ENCODE results near the gene THADA. TPM values are rescaled to one million over a fixed set of nuclear protein-coding genes. Genes with fewer than 3 reads are reported as not detected.
A peak's percentile ranks its signal among the peaks of the same experiment; 100 is the strongest.

The THADA gene
- total RNA-seq, 1 donor from 2014 or later: 51.4 TPM

DNA sequence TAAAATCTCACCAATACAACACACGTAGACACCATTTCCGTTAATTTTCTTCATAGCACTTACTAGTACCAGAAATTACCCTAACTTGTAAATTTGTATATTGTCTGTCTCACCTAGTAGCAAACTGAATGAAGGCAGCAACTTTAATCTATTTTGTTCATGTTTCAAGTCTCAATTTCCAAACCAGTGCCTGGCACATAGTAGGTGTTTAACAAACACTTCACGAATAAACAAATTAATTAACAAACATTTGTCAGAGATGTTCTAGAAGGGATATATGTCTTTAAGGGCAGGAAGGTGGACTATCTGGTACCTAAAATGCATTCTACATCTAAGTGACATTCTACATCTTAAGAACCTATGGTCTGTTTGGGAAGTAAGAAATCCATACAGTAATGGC is 963 bp downstream of the THADA start:
- no peaks in the 10 kb centered on the region for H3K9me3 Mint-ChIP-seq
- no peaks in the 10 kb centered on the region for H3K27me3 Mint-ChIP-seq
- H3K4me3 Mint-ChIP-seq: peak overlapping the region; percentile 97
- CTCF ChIA-PET: no interaction called here
- ATAC-seq (ENCODE audit: low read depth): no peak
- peak overlapping the region; percentile 95 for H3K27ac Mint-ChIP-seq
- POLR2A ChIA-PET: interaction anchor here (1.8 kb wide), 1 partner anchor 802 kb away, joined by 4 read pairs; the partner anchor contains the start of gene HAAO
- H3K4me1 Mint-ChIP-seq: peaks cover 27% of the 10 kb centered on the region
- TF ChIP-seq, protein P1, sequence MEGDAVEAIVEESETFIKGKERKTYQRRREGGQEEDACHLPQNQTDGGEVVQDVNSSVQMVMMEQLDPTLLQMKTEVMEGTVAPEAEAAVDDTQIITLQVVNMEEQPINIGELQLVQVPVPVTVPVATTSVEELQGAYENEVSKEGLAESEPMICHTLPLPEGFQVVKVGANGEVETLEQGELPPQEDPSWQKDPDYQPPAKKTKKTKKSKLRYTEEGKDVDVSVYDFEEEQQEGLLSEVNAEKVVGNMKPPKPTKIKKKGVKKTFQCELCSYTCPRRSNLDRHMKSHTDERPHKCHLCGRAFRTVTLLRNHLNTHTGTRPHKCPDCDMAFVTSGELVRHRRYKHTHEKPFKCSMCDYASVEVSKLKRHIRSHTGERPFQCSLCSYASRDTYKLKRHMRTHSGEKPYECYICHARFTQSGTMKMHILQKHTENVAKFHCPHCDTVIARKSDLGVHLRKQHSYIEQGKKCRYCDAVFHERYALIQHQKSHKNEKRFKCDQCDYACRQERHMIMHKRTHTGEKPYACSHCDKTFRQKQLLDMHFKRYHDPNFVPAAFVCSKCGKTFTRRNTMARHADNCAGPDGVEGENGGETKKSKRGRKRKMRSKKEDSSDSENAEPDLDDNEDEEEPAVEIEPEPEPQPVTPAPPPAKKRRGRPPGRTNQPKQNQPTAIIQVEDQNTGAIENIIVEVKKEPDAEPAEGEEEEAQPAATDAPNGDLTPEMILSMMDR (IDR thresholded peaks at IDR 0.05): no peak
- DNase-seq: no peak
- intact Hi-C loops (cut with micrococcal nuclease): loop anchor here (5.0 kb wide), 2 partner anchors 572 to 767 kb away; partner anchors contain the start of genes CAMKMT, PPM1B and PREPL
- H3K36me3 Mint-ChIP-seq (ENCODE audit: low read depth): peaks cover 33% of the 10 kb centered on the region

DNA sequence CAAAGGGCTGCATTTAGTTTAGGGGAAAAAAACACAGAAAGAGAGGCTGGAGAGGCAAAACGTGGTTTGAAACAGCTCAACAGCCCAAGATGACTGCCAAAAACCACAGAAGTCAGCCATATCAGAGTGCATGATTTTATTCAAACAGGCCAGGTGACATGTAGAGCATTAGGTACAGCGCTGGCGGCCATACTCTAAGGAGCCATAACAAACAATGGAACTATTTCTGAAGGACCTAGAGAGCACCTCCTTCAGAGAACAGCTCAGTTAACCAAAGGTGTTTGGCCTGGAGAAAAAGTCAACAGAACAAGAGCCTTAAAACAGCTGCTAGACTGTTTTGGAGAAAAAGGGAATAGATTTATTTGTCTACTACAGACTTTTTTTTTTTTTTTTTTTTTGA is 2.6 kb downstream of the THADA start:
- ATAC-seq (ENCODE audit: low read depth): no peak
- TF ChIP-seq, protein P1 (IDR thresholded peaks at IDR 0.05): no peak
- intact Hi-C loops (cut with micrococcal nuclease): no loop called here
- Mint-ChIP-seq H3K9me3 (no peaks in the 10 kb centered on the region), H3K4me1 (peaks cover 27% of the 10 kb centered on the region), H3K36me3 (ENCODE audit: low read depth) (peaks cover 41% of the 10 kb centered on the region), H3K27ac (no peak overlapping the region), H3K27me3 (no peaks in the 10 kb centered on the region), H3K4me3 (no peak overlapping the region)
- ChIA-PET CTCF (no interaction called here), POLR2A (interaction anchor here (0.7 to 1.4 kb wide), 2 partner anchors 16 to 179 kb away, joined by 4 read pairs; no protein-coding TSS in a partner anchor)
- DNase-seq: no peak

DNA sequence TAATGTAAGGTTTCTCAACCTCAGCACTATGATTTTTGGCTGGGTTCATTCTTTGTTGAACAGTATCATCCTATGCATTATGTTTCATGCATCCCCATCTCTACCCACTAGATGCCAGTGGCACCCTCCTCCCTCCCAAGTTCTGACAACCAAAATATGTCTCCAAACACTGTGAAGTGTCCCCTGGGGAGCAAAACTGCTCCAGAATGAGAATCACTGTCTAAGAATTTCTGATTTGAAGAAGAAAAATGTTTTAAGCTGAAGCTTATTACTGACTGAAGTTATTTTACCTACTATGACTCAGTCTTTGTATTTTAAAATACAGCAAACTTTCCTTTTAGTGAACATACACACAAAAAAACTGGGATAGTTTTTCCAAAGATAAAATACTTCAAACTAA is 3.4 kb downstream of the THADA start:
- CTCF ChIA-PET: no interaction called here
- Mint-ChIP-seq H3K9me3 (no peaks in the 10 kb centered on the region), H3K27ac (no peak overlapping the region), H3K36me3 (ENCODE audit: low read depth) (peaks cover 48% of the 10 kb centered on the region), H3K4me1 (peaks cover 27% of the 10 kb centered on the region), H3K4me3 (no peak overlapping the region), H3K27me3 (no peaks in the 10 kb centered on the region)
- TF ChIP-seq, protein P1 (IDR thresholded peaks at IDR 0.05): no peak
- DNase-seq (no peak), ATAC-seq (ENCODE audit: low read depth) (no peak)
- intact Hi-C loops (cut with micrococcal nuclease): no loop called here
- POLR2A ChIA-PET: no interaction called here

DNA sequence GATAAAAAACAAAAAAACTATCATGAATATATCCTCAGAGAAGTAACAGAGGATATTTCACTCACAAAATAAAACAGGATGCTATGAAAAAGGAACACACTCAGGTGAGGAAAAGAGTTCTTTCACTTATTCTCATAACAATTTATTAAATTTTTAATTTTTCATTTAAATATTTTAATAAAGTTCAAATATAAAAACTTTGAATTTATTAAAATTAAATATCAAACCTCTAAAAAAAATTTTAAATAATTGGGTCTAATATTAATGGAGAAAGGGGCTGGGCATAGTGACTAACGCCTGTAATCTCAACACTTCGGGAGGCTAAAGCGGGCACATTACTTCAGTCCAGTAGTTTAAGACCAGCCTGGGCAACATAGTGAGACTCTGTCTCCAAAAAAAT is 10.1 kb downstream of the THADA start:
- H3K27me3 Mint-ChIP-seq: no peaks in the 10 kb centered on the region
- no peak overlapping the region for H3K4me3 Mint-ChIP-seq
- H3K9me3 Mint-ChIP-seq: no peaks in the 10 kb centered on the region
- POLR2A ChIA-PET: interaction anchor here (2.0 kb wide), 1 partner anchor 10 kb away, joined by 7 read pairs; the partner anchor contains the start of gene THADA
- peaks cover 74% of the 10 kb centered on the region for H3K36me3 Mint-ChIP-seq (ENCODE audit: low read depth)
- H3K4me1 Mint-ChIP-seq: no peaks in the 10 kb centered on the region
- no peak overlapping the region for H3K27ac Mint-ChIP-seq
- intact Hi-C loops (cut with micrococcal nuclease): no loop called here
- TF ChIP-seq, protein P1 (IDR thresholded peaks at IDR 0.05): no peak
- CTCF ChIA-PET: interaction anchor here (0.8 to 1.9 kb wide), 2 partner anchors 9 kb away, joined by 3 to 6 read pairs; no protein-coding TSS in a partner anchor
- ATAC-seq (ENCODE audit: low read depth) (no peak), DNase-seq (no peak)

DNA sequence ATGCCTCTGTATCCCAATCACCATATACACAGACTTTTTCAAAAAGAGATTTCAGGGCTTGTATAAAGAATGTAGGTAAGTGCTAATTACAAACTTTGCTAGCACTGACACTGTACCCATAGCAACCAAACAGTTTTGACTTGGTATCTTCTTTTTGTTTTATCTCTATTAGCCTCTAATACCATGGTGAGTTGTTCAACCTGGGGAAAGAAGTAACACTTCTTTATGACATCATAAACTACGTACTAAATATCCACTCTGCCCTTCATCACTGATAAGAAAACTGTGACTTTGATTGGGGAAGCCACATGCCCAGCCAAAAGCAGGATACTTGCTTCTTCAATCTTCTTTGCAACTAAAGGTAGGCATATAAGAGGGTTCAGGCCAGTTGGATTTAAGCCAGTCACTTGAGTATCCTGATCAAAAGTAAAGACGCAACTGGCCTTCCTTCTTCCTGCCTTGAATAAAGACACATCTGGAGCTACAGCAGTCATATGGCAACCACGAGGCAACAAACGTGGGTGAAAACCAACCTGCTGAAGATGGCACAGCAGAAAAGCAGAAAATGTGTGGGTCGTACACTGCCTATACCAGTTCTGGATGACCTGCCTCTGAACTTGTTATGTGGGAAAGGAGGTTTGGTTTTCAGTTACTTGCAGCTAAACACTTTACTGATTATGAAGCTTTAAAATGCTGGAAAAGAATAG is 16.4 kb downstream of the THADA start:
- ChIA-PET CTCF (interaction anchor here (1.4 to 1.9 kb wide), 2 partner anchors 10 to 15 kb away, joined by 3 to 5 read pairs; no protein-coding TSS in a partner anchor), POLR2A (interaction anchor here (0.6 kb wide), 1 partner anchor 686 kb away, joined by 3 read pairs; no protein-coding TSS in a partner anchor)
- DNase-seq (no peak), ATAC-seq (ENCODE audit: low read depth) (no peak)
- H3K4me1 Mint-ChIP-seq: no peaks in the 10 kb centered on the region
- H3K9me3 Mint-ChIP-seq: no peaks in the 10 kb centered on the region
- no peaks in the 10 kb centered on the region for H3K27me3 Mint-ChIP-seq
- H3K36me3 Mint-ChIP-seq (ENCODE audit: low read depth): peaks cover 71% of the 10 kb centered on the region
- H3K4me3 Mint-ChIP-seq: no peak overlapping the region
- no peak overlapping the region for H3K27ac Mint-ChIP-seq
- intact Hi-C loops (cut with micrococcal nuclease): no loop called here
- TF ChIP-seq, protein P1 (IDR thresholded peaks at IDR 0.05): no peak

Data from activated B cell treated with CpG ODN at 0.5 μM for 24 hours (primary cell).